Measurements from ENCODE around the gene DNMT3A.

Gene DNMT3A

DNA sequence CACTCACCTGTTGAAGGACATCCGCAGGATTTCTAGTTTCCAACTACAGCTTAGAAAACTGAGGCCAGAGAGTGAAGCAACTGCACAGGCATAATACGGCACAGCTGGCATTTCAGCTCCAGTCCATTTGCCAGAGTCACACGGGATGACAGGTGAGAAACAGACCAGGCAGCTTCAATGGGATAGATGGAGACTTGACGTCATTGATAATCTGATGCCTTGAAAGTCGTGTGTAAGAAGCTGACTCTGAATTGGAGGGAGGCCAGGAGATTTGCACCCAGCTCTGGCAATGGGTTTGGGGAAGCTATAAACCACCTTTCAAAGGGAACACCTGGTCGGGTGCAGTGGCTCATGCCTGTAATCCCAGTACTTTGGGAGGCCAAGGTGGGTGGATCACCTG, 12.4 kb upstream of the DNMT3A start:
- DNase-seq (ENCODE audit: insufficient read length, low spot score): no peak

DNA sequence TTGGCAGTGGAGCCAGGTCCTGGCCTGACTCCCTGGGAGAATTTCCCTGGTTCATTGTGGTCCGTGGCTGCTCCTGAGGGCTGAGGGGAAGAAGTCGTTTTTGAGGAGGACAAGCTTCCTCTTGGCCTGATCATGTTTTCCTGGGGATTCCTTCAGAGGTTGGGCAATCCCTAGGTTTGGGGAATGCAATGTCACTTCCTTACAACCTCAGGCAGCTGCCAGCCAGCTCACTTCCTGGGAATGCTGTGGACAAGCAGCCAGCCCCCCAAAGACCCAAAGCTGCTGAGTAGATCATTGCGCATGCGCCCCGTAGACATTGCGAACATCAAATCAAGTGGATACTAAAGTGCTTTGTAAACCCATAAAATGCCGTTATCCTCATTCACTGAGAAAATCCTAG, 7.7 kb upstream of the DNMT3A start:
- TF ChIP-seq PAX5 (IDR thresholded peaks at IDR 0.05; ENCODE audit: insufficient read depth, low read length, severe bottlenecking) (no peak), TAF1 (IDR thresholded peaks at IDR 0.05; ENCODE audit: low read depth, low read length) (no peak), SPI1 (IDR thresholded peaks at IDR 0.05; ENCODE audit: low read depth, low read length) (no peak), POU2F2 (IDR thresholded peaks at IDR 0.05; ENCODE audit: low read depth, low read length) (no peak), POLR2A (IDR thresholded peaks at IDR 0.05; ENCODE audit: low read depth, low read length) (no peak), POLR2AphosphoS5 (IDR thresholded peaks at IDR 0.05; ENCODE audit: low read depth, low read length) (no peak)
- DNase-seq (ENCODE audit: insufficient read length, low spot score) (no peak), FAIRE-seq (peak; percentile 16)

More for the DNA sequence above, 12.4 kb upstream of the DNMT3A start:
- FAIRE-seq: no peak
- TF ChIP-seq POU2F2 (IDR thresholded peaks at IDR 0.05; ENCODE audit: low read depth, low read length): no peak
- TF ChIP-seq SPI1 (IDR thresholded peaks at IDR 0.05; ENCODE audit: low read depth, low read length): no peak
- no peak for TF ChIP-seq TAF1 (IDR thresholded peaks at IDR 0.05; ENCODE audit: low read depth, low read length)
- no peak for TF ChIP-seq PAX5 (IDR thresholded peaks at IDR 0.05; ENCODE audit: insufficient read depth, low read length, severe bottlenecking)
- no peak for TF ChIP-seq POLR2A (IDR thresholded peaks at IDR 0.05; ENCODE audit: low read depth, low read length)
- TF ChIP-seq POLR2AphosphoS5 (IDR thresholded peaks at IDR 0.05; ENCODE audit: low read depth, low read length): no peak

DNA sequence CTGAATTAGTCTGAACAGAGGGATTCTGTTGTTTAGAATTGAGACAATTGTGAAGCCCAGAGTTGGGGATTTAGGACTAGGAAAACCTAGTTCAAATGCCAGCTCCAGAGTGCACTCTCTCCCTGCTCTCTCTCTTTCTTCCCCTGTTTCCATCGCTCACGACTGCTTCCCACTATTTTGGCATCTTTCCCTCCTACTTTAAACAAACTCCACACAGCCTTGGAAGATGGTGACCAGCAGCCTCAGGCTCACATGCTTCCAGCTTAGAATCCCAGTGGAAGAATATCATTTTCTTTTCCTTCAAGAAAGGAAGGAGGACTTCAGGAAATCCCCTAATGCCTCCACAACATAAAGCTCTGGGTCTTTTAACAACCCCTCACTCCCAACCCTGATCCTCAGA, 6.1 kb upstream of the DNMT3A start:
- DNase-seq (ENCODE audit: insufficient read length, low spot score) (no peak), FAIRE-seq (no peak)
- TF ChIP-seq POLR2AphosphoS5 (IDR thresholded peaks at IDR 0.05; ENCODE audit: low read depth, low read length) (no peak), POU2F2 (IDR thresholded peaks at IDR 0.05; ENCODE audit: low read depth, low read length) (no peak), SPI1 (IDR thresholded peaks at IDR 0.05; ENCODE audit: low read depth, low read length) (no peak), TAF1 (IDR thresholded peaks at IDR 0.05; ENCODE audit: low read depth, low read length) (no peak), PAX5 (IDR thresholded peaks at IDR 0.05; ENCODE audit: insufficient read depth, low read length, severe bottlenecking) (no peak), POLR2A (IDR thresholded peaks at IDR 0.05; ENCODE audit: low read depth, low read length) (no peak)

DNA sequence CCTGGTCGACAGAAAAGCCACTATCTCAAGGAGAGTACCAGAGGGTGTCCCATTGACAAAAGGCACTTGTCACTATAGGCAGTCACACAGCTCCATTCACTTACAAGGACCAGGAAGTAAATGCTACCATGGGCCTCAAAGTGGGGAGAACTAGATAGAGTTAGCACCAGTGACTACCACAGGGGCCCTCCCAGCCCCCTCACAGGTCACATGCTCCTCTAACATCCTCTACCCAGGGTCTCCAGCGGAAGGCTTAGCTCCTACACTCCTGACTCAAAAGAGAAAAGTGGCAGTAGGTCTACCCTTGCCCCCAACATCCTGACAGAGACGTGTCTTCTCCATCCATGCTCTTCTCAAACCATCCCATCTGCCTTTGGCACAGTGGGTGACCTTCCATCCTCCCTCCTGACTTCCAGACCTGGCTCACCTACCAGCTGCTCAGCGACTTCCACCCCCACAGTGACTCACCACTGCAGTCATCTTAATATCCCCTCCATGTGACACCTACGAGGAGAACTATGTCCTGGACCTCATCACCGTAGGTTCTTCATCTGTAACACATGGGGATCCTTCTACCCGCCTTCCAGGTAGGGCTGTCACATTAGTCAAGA, 5.6 kb upstream of the DNMT3A start:
- FAIRE-seq: peak; percentile 56
- no peak for DNase-seq (ENCODE audit: insufficient read length, low spot score)
- TF ChIP-seq POLR2A (IDR thresholded peaks at IDR 0.05; ENCODE audit: low read depth, low read length) (no peak), POU2F2 (IDR thresholded peaks at IDR 0.05; ENCODE audit: low read depth, low read length) (no peak), TAF1 (IDR thresholded peaks at IDR 0.05; ENCODE audit: low read depth, low read length) (no peak), SPI1 (IDR thresholded peaks at IDR 0.05; ENCODE audit: low read depth, low read length) (no peak)

DNA sequence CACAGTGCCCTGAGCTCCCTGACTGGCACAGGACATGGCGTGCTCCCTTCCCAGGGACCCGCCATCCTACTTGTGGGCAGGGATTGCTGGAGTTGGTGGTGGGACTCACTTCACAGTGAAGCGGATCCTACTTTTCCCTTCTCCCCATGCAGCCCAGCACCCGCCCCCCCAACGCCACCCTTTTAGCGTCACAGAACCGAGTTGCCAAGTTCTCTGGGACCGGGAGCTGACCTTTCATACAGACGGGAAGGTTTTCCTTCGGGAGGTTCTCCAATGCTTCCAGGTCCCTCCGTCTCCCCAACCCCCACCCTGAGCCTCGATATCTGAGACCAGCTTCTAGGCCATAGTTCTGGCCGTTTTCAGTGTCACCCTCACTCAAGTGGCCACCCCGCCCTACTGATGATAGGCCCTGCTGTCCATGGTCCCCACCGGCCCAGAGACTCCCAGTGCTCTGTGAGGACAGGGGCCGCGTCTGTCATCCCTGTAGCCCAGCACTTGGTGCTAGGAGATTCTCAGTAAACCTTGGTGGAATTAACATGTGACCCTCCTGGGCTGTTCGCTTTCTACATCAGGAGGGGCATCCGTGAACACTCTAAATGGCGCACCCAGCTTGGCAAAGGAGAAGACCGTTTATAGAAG, 1.6 kb upstream of the DNMT3A start:
- no peak for FAIRE-seq

DNA sequence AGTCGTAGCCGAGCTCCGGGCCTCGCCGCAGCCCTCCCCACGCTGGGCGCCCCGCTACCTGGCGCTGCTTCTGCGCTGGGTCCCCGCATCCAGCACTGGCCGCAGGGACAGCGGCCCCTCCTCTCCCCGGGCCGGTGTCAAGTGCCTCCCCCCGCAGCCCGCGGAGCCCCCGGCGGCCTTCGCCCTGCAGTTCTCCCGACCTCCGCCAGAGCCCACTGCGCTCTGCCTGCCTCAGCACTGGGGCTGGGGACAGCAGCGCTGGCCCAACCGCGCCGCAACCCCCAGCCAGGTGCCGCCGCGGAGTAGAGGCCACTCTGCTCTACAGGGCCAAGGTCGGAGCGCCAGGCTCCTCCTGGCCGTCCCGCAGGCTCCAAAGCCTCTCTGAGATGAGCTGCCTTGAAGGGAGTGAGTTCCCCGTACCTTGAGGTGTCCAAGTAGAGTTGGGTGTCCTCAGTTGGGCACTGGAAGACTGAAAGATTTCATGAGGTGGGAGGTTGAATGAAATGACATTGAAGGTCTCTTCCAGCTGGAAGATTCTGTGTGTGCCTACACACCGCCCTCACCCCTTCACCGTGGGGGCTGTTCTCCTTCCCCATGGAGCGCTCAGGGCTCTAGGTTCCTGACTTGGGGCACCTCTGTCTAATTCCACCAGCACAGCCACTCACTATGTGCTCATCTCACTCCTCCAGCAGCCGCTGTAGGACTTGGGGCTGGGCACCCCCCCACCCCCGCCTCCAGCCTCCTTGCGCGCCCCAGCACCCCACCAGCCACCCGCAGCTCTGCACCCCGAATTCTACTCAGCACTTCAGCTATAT, 854 bp upstream of the DNMT3A start:
- TF ChIP-seq POLR2A (IDR thresholded peaks at IDR 0.05; ENCODE audit: low read depth, low read length) (no peak), SPI1 (IDR thresholded peaks at IDR 0.05; ENCODE audit: low read depth, low read length) (0 out of 2 replicates have a peak, but pooled peaks have one; percentile 3)

More for the DNA sequence above, 1.6 kb upstream of the DNMT3A start:
- DNase-seq (ENCODE audit: insufficient read length, low spot score): no peak
- no peak for TF ChIP-seq PAX5 (IDR thresholded peaks at IDR 0.05; ENCODE audit: insufficient read depth, low read length, severe bottlenecking)
- no peak for TF ChIP-seq SPI1 (IDR thresholded peaks at IDR 0.05; ENCODE audit: low read depth, low read length)
- TF ChIP-seq TAF1 (IDR thresholded peaks at IDR 0.05; ENCODE audit: low read depth, low read length): no peak
- TF ChIP-seq POLR2AphosphoS5 (IDR thresholded peaks at IDR 0.05; ENCODE audit: low read depth, low read length): no peak
- no peak for TF ChIP-seq POLR2A (IDR thresholded peaks at IDR 0.05; ENCODE audit: low read depth, low read length)
- TF ChIP-seq POU2F2 (IDR thresholded peaks at IDR 0.05; ENCODE audit: low read depth, low read length): no peak

DNA sequence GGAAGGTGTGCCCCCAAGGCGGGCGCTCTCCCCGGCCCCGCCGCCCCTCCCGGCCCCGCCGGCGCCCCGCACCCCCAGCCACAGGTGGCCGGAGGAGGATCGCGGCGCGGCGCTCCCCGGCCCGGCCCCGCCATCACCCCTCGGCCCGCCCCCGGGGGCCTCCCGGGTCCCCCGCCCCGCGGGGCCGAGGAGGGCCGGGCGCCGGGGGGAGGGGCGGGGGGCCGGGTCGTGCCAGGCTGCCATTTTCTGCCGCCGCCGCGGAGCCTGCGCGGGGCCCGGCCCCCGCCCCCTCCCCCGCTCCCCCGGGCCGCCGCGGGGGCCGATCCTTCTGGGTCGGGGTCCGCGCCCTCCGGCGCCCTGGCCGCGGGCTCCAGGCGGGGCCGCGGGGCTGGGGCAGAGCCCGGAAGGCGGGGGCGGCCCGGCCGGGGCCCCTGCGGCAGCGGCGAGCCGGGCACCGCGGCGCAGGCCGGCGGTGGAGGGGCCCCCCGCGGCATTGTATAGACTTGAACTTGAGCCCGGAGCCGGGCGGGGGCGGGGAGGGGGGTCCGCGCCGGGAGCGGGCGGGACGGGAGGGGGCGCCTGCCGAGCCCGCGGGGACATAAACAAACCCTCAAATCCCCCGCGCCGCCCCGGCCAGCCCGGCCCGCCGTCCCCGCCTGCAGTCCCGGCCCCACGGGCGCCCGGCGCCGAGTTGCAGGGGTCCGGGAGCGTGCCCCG, 556 bp downstream of the DNMT3A start:
- peak; percentile 70 for DNase-seq (ENCODE audit: insufficient read length, low spot score)
- FAIRE-seq: no peak
- TF ChIP-seq SPI1 (IDR thresholded peaks at IDR 0.05; ENCODE audit: low read depth, low read length) (no peak), PAX5 (IDR thresholded peaks at IDR 0.05; ENCODE audit: insufficient read depth, low read length, severe bottlenecking) (no peak), POLR2AphosphoS5 (IDR thresholded peaks at IDR 0.05; ENCODE audit: low read depth, low read length) (no peak), TAF1 (IDR thresholded peaks at IDR 0.05; ENCODE audit: low read depth, low read length) (no peak), POLR2A (IDR thresholded peaks at IDR 0.05; ENCODE audit: low read depth, low read length) (no peak), POU2F2 (IDR thresholded peaks at IDR 0.05; ENCODE audit: low read depth, low read length) (no peak)

More for the DNA sequence above, 854 bp upstream of the DNMT3A start:
- FAIRE-seq (peak; percentile 96), DNase-seq (ENCODE audit: insufficient read length, low spot score) (peak; percentile 95)

DNA sequence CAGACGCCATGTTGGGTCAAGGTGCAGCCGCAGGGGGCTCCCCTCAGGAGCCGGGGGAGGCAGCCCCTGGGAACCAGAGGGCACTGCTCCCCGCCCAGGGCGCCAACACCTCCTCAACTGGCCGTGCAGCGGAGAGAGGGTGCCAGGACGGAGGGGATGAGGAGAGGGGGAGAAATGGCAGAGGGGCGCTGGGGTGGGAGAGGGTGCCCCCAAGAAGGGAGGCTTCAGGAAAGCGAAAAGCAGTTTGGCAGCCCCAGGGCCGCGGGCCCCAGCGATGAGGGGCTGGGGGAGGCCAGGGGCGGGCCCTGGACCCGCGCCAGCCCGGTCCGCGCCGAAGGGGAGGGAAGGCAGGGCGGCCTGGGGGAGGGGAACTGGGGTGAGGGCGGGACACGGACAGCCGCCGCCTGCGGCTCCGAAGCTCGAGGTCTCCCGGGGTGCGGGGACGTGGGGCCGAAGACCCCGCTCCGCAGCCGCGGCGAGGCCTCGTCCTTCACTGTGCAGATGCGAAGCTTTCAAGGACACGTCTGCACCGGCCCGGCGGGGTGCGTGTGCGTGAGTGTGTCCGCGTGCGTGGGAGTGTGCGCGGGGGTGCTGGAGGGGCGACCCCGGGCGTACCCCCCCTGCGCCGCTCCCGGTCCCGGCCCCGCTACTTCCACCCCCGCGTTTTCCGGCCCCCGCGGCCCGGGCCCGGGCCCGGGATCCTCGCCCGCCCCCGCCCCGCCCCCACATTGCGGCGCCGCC, 1.4 kb downstream of the DNMT3A start:
- DNase-seq (ENCODE audit: insufficient read length, low spot score): no peak
- TF ChIP-seq POLR2AphosphoS5 (IDR thresholded peaks at IDR 0.05; ENCODE audit: low read depth, low read length) (no peak), TAF1 (IDR thresholded peaks at IDR 0.05; ENCODE audit: low read depth, low read length) (no peak), POLR2A (IDR thresholded peaks at IDR 0.05; ENCODE audit: low read depth, low read length) (no peak), PAX5 (IDR thresholded peaks at IDR 0.05; ENCODE audit: insufficient read depth, low read length, severe bottlenecking) (no peak), SPI1 (IDR thresholded peaks at IDR 0.05; ENCODE audit: low read depth, low read length) (no peak), POU2F2 (IDR thresholded peaks at IDR 0.05; ENCODE audit: low read depth, low read length) (no peak)
- FAIRE-seq: peak; percentile 75

Measured in GM12891 (cell line).